ENCODE data around the gene C16orf95. TPM values are rescaled to one million over a fixed set of nuclear protein-coding genes. Genes with fewer than 3 reads are reported as not detected.
"Not testable (repeated sequence)": the region's sequence is repeated elsewhere in the genome, so short reads cannot be mapped to it uniquely, and the experiment has no call there.

The C16orf95 gene
- total RNA-seq, 2 donors from 2014 or later, result 0.91 to 8.0 TPM

DNA sequence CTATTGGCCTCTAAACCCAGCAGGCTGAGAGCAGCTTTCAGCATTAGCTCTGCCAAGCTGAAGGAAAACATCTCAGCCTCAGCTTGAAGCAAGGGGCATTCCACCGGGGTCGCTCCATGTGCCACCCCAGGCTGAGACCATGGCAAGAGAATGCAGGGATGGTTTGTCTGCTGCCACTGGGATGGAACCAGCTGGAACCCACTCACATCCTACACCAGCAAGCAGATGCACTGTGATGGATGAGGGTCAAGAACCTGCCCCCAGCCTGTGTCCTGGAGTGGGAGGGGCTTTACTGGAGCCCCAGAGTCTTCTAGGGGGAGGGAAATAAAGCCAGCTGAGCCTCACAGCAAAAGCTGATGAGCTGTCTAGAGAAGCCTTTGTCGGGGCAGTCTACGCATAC, 51.9 kb downstream of the C16orf95 start:
- Histone ChIP-seq H3K27me3 (replicated peaks; ENCODE audit: insufficient read depth) (no peaks in the 10 kb centered on the region), H3K9me3 (no peaks in the 10 kb centered on the region), H3K4me1 (replicated peaks) (no peaks in the 10 kb centered on the region), H3K36me3 (no peaks in the 10 kb centered on the region), H3K4me3 (no peak overlapping the region), H3K27ac (no peak overlapping the region)
- no peak for DNase-seq (ENCODE audit: low spot score)
- intact Hi-C loops (cut with DNase I), result no loop called here
- WGBS, result 100% methylated on average over 4 of the region's 4 CpGs
- TF ChIP-seq, protein P1, sequence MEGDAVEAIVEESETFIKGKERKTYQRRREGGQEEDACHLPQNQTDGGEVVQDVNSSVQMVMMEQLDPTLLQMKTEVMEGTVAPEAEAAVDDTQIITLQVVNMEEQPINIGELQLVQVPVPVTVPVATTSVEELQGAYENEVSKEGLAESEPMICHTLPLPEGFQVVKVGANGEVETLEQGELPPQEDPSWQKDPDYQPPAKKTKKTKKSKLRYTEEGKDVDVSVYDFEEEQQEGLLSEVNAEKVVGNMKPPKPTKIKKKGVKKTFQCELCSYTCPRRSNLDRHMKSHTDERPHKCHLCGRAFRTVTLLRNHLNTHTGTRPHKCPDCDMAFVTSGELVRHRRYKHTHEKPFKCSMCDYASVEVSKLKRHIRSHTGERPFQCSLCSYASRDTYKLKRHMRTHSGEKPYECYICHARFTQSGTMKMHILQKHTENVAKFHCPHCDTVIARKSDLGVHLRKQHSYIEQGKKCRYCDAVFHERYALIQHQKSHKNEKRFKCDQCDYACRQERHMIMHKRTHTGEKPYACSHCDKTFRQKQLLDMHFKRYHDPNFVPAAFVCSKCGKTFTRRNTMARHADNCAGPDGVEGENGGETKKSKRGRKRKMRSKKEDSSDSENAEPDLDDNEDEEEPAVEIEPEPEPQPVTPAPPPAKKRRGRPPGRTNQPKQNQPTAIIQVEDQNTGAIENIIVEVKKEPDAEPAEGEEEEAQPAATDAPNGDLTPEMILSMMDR (IDR thresholded peaks at IDR 0.05), result no peak
- TF ChIP-seq POLR2A (IDR thresholded peaks at IDR 0.05) (no peak), POLR2AphosphoS5 (IDR thresholded peaks at IDR 0.05) (no peak)

DNA sequence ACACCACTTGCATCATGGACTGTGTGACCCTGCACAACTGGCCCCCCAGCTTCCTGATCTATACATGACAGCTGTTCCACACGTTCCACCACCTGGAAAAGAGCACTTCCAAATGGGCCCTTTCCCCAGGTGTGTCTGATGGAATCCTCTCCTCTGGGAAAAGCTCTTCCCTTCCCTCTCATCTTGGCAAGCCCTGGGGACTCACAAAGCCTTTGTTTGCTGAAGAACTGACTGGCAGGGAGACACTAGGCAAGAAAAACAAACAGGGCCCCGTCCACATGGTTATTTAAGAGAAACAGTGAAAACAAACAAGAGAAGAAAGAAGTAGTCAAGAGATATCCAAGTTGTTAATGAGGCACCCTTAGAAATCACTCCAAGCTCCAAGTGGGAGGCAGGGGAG, 52.6 kb downstream of the C16orf95 start:
- no peak for DNase-seq (ENCODE audit: low spot score)
- intact Hi-C loops (cut with DNase I), result no loop called here
- Histone ChIP-seq H3K27me3 (replicated peaks; ENCODE audit: insufficient read depth) (no peaks in the 10 kb centered on the region), H3K27ac (no peak overlapping the region), H3K4me3 (no peak overlapping the region), H3K9me3 (no peaks in the 10 kb centered on the region), H3K36me3 (no peaks in the 10 kb centered on the region), H3K4me1 (replicated peaks) (no peaks in the 10 kb centered on the region)
- WGBS, result 34% methylated on average over 2 of the region's 2 CpGs
- TF ChIP-seq POLR2A (IDR thresholded peaks at IDR 0.05), result no peak
- no peak for TF ChIP-seq POLR2AphosphoS5 (IDR thresholded peaks at IDR 0.05)
- TF ChIP-seq, protein P1 (IDR thresholded peaks at IDR 0.05), result no peak

DNA sequence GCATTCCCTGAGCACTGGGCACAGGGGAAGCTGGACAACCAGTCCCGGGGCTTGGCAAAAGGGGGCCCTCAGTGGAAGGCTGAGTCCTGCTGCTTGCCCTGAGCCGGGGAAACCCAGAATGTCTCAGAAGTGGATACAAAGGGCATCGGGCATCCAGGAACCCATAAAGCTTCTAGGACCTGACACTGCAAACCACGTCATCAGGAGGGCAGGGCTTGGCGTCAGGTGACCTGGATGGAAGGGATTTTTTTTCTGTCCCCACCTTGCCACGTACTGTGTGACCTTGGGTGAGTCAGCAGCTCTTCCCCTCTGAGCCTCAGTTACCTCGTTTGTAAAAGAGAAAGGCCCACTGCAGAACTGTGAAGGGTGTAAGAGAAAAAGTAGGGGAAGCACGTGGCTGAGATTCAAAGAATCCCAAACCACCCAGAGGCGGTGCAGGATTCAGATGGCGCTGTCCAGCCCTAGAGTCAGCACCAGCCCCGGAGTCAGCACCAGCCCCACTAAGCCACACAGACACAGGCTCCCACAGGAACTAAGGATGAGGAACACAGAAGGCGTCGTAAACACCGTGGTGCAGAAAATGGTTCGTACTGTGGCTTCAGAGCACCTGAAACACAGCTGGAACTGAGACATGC, 53.7 kb downstream of the C16orf95 start:
- Histone ChIP-seq H3K9me3 (no peaks in the 10 kb centered on the region), H3K4me1 (replicated peaks) (no peaks in the 10 kb centered on the region), H3K36me3 (no peaks in the 10 kb centered on the region), H3K27ac (no peak overlapping the region), H3K4me3 (no peak overlapping the region), H3K27me3 (replicated peaks; ENCODE audit: insufficient read depth) (no peaks in the 10 kb centered on the region)
- intact Hi-C loops (cut with DNase I), result no loop called here
- no peak for DNase-seq (ENCODE audit: low spot score)
- TF ChIP-seq POLR2AphosphoS5 (IDR thresholded peaks at IDR 0.05), result no peak
- TF ChIP-seq POLR2A (IDR thresholded peaks at IDR 0.05), result no peak
- TF ChIP-seq, protein P1 (IDR thresholded peaks at IDR 0.05), result no peak
- WGBS, result 84% methylated on average over 15 of the region's 15 CpGs

DNA sequence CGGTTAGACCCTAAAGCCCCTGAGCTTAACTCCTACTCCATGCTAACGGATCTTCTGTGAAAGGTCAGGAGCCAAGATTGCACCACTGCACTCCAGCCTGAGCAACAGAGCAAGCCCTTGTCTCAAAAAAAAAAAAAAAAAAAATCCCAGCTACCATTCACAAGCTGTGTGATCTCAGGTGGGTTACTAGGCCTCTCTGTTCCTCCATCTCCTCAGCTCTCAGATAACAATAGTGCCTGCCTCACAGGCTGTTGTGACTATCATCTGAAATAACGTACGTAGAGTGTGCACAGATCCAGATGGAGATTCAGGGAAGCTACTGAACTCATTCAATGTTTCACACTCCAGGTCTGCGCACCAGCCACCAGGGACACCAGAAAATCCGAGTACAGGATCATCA, 57.8 kb downstream of the C16orf95 start:
- H3K27ac ChIP-seq, result no peak overlapping the region
- no peaks in the 10 kb centered on the region for H3K4me1 ChIP-seq (replicated peaks)
- no peaks in the 10 kb centered on the region for H3K27me3 ChIP-seq (replicated peaks; ENCODE audit: insufficient read depth)
- TF ChIP-seq, protein P1 (IDR thresholded peaks at IDR 0.05), result no peak
- no peak for TF ChIP-seq POLR2AphosphoS5 (IDR thresholded peaks at IDR 0.05)
- no peak for TF ChIP-seq POLR2A (IDR thresholded peaks at IDR 0.05)
- DNase-seq (ENCODE audit: low spot score), result no peak
- intact Hi-C loops (cut with DNase I), result no loop called here
- no peak overlapping the region for H3K4me3 ChIP-seq
- WGBS, result 96% methylated on average over 6 of the region's 6 CpGs
- no peaks in the 10 kb centered on the region for H3K36me3 ChIP-seq
- no peaks in the 10 kb centered on the region for H3K9me3 ChIP-seq

DNA sequence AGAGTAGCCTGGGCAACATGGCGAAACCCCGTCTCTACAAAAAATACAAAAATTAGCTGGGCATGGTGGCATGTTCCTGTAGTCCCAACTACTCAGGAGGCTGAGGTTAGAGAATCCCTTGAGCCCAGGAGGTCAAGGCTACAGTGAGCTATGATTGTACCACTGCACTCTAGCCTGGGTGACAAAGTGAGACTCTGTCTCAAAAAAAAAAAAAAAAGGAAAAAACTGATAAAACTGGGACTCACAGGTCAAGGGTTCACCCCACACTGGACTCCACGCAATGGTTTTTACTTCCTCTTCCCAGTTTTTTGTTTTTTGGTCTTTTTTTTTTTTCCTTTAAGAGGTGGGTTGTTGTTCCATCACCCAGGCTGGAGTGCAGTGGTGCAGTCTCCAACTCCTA, 58.5 kb downstream of the C16orf95 start:
- H3K36me3 ChIP-seq; intact Hi-C loops (cut with DNase I); DNase-seq (ENCODE audit: low spot score); H3K27me3 ChIP-seq (replicated peaks; ENCODE audit: insufficient read depth); H3K4me1 ChIP-seq (replicated peaks); H3K4me3 ChIP-seq; H3K9me3 ChIP-seq; H3K27ac ChIP-seq: not testable (repeated sequence)
- WGBS, result 94% methylated on average over 3 of the region's 3 CpGs

Measured in prostate gland (tissue), 2 donors.